GM19238 (cell line): ENCODE measurements around the gene RFTN1.

ENCODE experiments used
- DNase-seq: peaks from one replicate; pipeline ENCODE4 v3.0.0; 2011; ENCODE audit warnings: low spot score; ENCODE audit not compliant: insufficient read length

RFTN1 gene

DNA sequence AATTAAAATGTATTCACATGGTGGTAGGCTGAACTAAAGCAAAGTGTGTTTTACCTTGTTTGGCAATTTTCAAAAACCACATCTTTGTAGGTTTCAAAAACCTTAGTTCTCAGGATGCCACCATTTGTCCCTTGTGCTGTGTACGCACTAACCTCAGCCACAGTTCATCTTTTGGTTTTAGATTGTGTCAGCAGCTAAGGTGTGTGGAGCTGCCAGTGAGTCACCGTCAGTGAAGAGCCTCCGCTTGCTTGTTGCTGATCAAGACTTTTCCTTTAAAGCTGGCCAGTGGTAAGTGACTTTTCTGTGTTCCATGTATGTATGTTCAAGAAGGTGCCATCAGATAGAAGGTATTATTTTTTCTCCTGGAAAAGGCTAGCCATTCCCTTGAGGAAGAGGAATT lies 227.3 kb downstream of the RFTN1 start:
- no peak for DNase-seq

DNA sequence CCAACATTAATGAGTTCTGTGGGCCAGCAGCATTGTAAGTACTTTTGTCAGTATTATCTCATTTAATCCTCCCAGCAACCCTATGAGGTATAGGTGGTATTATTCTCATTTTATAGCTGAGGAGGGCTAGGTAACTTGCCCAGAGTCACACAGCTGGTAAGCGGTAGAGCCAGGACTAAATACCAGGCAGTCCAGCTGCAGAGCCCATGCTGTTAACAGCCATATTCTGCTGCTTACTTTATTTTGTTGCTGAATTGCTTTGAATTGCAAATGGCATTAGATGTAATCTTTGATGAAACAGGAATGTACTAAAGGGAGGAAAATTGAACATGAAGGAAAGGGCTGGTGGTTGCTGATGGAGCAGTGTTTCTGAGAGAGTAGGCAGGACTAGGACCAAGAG lies 228.9 kb downstream of the RFTN1 start:
- DNase-seq, result no peak

DNA sequence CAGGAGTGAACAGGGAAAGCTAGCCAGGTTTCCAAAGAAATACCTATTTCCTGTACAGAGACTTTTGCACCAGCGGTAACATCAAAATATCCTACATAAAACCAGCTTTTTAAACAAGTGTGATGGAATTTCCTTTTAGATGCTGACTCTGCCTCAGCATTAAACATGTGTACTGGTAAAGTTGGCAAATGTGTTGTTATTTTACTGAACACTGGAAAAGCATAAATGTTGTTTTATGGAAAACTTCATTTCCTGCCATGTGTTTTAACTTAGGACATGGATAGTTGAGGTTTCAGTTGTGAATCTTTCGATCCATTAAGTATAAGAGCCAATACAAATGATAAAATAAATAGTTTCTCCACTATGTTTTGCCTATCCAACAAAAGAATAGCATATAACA lies 232.8 kb downstream of the RFTN1 start:
- no peak for DNase-seq

DNA sequence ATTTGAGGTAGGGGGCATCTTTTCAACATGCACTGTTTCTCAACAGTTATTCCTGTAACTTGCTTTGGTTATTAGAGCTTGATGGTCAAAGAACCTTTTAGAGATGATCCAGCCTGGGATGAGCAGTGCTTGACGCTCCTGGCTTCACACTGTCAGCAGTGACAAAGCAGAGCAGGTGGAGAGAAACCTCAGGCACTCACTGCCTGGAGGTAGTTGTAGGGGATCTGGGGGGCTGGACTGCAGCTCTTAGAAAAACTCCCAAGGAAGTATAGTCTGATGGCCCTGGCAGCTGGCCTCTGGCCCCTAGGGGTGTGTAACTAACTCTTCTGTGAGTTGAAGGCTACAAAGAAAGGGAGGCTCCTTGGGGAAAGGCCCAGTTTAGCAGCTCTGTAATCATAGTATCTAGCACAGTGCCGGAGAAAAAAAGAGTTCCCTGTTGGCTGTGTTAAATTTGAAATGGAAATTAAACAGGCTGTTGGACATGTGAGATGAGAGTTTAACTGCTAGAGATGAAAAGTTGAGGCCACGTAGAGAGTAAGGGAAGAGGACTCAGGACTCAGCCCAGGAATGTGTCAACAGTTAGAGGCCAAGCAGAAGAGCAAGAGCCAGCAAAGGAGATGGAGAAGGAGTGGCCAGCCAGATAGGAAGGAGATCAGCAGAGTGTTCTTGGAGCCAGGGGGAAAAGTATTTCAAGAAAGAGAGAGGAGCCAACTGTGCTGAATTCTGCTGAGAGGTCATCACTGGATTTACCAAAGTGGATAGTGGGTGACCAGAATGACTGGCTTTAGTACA lies 234.3 kb downstream of the RFTN1 start:
- no peak for DNase-seq

DNA sequence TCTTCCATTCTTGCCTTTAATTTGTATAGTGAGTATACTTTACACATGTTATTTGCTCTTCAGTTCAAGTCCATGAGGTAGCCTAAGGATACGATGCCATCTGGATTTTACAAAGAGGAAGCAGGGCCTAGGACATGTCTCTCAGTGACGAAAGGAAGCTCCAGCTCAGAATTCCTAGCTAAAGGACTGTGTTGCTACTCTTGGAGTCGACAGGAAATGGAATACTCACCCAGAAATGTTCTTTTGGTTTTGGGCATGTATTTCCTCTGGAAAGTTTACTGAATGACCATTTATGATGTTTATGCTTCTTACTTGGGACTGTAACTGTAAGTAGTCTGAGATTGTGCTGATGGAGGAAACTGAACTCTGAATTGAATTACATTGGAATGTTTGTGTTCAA lies 236.0 kb downstream of the RFTN1 start:
- no peak for DNase-seq

DNA sequence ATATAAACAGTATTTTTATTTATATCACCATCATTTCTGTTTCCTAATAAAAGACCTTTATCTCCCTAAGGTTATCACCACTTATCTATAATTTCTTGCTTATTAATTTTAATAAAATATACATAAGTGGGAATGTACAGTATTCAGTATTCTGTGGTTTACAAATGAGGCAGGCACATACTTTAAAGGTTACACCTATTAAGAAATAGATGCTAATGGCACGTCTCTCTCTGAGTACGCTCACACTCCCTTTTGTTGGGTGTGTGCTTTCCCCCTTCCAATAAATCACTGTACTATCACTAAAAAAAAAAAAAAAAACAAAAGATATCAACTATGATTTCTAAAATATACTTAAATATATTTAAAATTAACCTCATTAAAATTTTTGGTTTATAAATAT lies 239.6 kb downstream of the RFTN1 start:
- DNase-seq, result no peak

DNA sequence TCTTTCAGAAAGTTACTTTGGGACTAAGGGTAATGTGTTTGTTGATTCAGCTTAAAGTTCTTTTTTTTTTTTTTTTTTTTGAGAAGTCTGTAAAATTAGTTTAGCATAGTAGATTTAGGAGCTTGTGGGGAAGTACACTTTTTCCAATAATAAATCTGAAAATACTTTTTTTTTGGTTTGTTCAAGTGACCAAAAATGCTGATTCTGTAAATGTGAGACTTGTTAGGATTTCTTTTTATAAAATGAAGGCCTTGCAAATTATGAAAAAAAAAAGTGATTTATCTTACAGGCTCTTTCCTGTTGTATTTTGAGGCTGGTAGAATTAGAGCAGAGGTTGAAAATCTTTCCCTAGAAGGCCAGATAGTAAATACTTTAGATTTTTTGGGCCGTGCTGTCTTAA lies 240.9 kb downstream of the RFTN1 start:
- DNase-seq, result no peak

DNA sequence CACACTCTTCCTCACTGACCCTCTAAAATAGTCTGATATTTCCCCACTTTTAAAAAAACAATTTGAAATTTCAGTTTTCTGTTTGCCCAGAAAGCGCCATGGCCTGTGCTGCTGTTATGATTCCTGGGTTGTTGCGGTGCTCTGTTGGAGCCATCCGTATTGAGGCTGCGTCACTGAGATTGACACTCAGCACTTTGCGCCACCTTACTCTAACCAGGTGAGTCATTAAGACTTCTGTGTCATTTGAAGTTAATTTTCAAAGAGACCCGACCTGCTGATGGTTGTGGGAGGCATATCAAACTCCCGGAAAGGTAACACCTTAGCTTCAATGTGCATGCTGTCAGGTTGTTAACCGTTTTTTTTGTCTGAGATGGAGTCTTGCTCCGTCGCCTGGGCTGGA lies 242.6 kb downstream of the RFTN1 start:
- DNase-seq, result no peak

DNA sequence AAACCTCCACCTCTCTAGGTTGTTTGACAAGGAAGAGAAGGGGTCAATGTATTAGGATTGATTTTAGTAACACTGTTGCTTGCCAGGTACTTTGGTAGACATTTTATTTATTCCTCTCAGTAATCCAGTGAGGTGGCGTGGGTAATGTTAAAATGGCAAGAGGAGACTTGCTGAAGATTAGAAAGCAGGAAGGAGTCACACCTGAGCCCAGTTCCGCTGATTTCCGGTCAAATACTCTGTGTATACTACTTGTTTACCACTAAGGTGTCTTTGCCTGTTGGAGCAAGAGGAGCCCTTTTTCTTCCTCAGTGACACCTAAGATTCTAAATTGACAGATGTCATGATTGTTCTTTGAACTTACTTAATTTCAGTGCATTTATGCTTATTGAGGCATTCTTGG lies 246.8 kb downstream of the RFTN1 start:
- DNase-seq, result no peak
